IMR-90 (cell line): ENCODE results near the gene NFATC1. TPM values are rescaled to one million over a fixed set of nuclear protein-coding genes. Genes with fewer than 3 reads are reported as not detected.

Experiments used
- ATAC-seq: fragments of 200-7000 bp; cut with Tn5 transposase; 2 replicates; pipeline ENCODE4 v1.9.1; 2020; ENCODE audit warnings: low read depth, mild to moderate bottlenecking, moderate library complexity
- BruUV-seq: library from RNA; stranded (reverse); fragments of 400-500 nt; replicated peaks from 2 replicates; lab custom pipeline; 2021; lab: Mats Ljungman, UMichigan
- CTCF ChIA-PET: fragments of 300-600 bp; formaldehyde crosslinking; extraction: SDS; loops from one replicate; lab custom pipeline; 2021; ENCODE audit warnings: antibody characterized with exemption; lab: Yijun Ruan, JAX
- POLR2A ChIA-PET: fragments of 300-600 bp; sonication (Branson Sonifier 250); formaldehyde crosslinking; loops from one replicate; lab custom pipeline; 2022; ENCODE audit warnings: antibody characterized with exemption; ENCODE audit not compliant: unreplicated experiment; lab: Charles Lee
- DNase-seq: peaks from one replicate; pipeline ENCODE4 v3.0.0; 2013
- H2AFZ ChIP-seq: replicated peaks from 2 replicates; pipeline ENCODE3; 2013; ENCODE audit warnings: low read length, mild to moderate bottlenecking; ENCODE audit not compliant: poor library complexity
- H2AK5ac ChIP-seq: 2 replicates; pipeline ENCODE4 v1.6.1; 2013; ENCODE audit warnings: low read depth, low read length, inconsistent platforms
- H2AK9ac ChIP-seq: replicated peaks from 2 replicates; pipeline ENCODE3; 2013; ENCODE audit warnings: mild to moderate bottlenecking, low read depth, low read length, moderate library complexity; ENCODE audit not compliant: poor library complexity
- H2BK120ac ChIP-seq: 2 replicates; pipeline ENCODE4 v1.6.1; 2013; ENCODE audit warnings: low read depth, low read length, inconsistent platforms
- H2BK15ac ChIP-seq: 3 replicates; pipeline ENCODE4 v1.6.1; 2013; ENCODE audit warnings: low read depth, low read length, inconsistent platforms
- H2BK20ac ChIP-seq: 2 replicates; pipeline ENCODE4 v1.6.1; 2013; ENCODE audit warnings: low read depth, mild to moderate bottlenecking, inconsistent platforms, low read length, moderate library complexity
- H2BK5ac ChIP-seq: 2 replicates; pipeline ENCODE4 v1.6.1; 2013; ENCODE audit warnings: mild to moderate bottlenecking, low read depth, low read length, inconsistent platforms; ENCODE audit not compliant: poor library complexity, severe bottlenecking
- H3K14ac ChIP-seq: replicated peaks from 2 replicates; pipeline ENCODE4 v1.6.1; 2013; ENCODE audit warnings: low read depth, low read length, inconsistent platforms
- H3K18ac ChIP-seq: 2 replicates; pipeline ENCODE4 v1.6.1; 2013; ENCODE audit warnings: low read depth, low read length, control low read depth
- H3K23ac ChIP-seq: 2 replicates; pipeline ENCODE4 v1.6.1; 2013; ENCODE audit warnings: low read depth, low read length, inconsistent platforms
- H3K27ac ChIP-seq: 2 replicates; pipeline ENCODE4 v1.5.1; 2013; ENCODE audit warnings: mild to moderate bottlenecking, control low read depth, low read length; ENCODE audit not compliant: insufficient read depth
- H3K27me3 ChIP-seq: 2 replicates; pipeline ENCODE4 v1.6.1; 2013; ENCODE audit warnings: low read length; ENCODE audit not compliant: control insufficient read depth, insufficient read depth
- H3K36me3 ChIP-seq: 2 replicates; pipeline ENCODE4 v1.6.1; 2013; ENCODE audit warnings: low read length, mixed read lengths; ENCODE audit not compliant: control insufficient read depth, insufficient read depth
- H3K4ac ChIP-seq: 2 replicates; pipeline ENCODE4 v1.6.1; 2013; ENCODE audit warnings: low read depth, low read length, inconsistent platforms
- H3K4me1 ChIP-seq: 2 replicates; pipeline ENCODE4 v1.6.1; 2013; ENCODE audit warnings: low read length, mixed read lengths; ENCODE audit not compliant: control insufficient read depth, insufficient read depth
- H3K4me2 ChIP-seq: 2 replicates; pipeline ENCODE4 v1.6.1; 2013; ENCODE audit warnings: low read depth, mild to moderate bottlenecking, control low read depth, low read length, moderate library complexity
- H3K4me3 ChIP-seq: 2 replicates; pipeline ENCODE4 v1.5.1; 2013; ENCODE audit warnings: low read depth, mild to moderate bottlenecking, control low read depth, low read length, moderate library complexity; ENCODE audit not compliant: insufficient read depth
- H3K56ac ChIP-seq: 2 replicates; pipeline ENCODE4 v1.6.1; 2013; ENCODE audit warnings: low read length, inconsistent platforms; ENCODE audit not compliant: insufficient read depth; ENCODE audit errors: extremely low read depth
- H3K79me1 ChIP-seq, 2 experiments: 2 replicates each; pipeline ENCODE4 v1.6.1; 2013; ENCODE audit warnings: low read length in 2 of 2, inconsistent platforms in 1 of 2, low read depth in 1 of 2
- H3K9ac ChIP-seq: 2 replicates; pipeline ENCODE4 v1.6.1; 2013; ENCODE audit warnings: low read depth, low read length, control low read depth
- H3K9me1 ChIP-seq: 2 replicates; pipeline ENCODE4 v1.6.1; 2013; ENCODE audit warnings: low read length, inconsistent platforms; ENCODE audit not compliant: insufficient read depth
- H3K9me3 ChIP-seq: 2 replicates; pipeline ENCODE4 v1.6.1; 2013; ENCODE audit warnings: low read length; ENCODE audit not compliant: control insufficient read depth, insufficient read depth
- H4K20me1 ChIP-seq: 2 replicates; pipeline ENCODE4 v1.6.1; 2013; ENCODE audit warnings: low read length, inconsistent platforms; ENCODE audit not compliant: insufficient read depth
- H4K5ac ChIP-seq: 2 replicates; pipeline ENCODE4 v1.6.1; 2013; ENCODE audit warnings: mild to moderate bottlenecking, low read depth, low read length, control low read depth
- H4K8ac ChIP-seq, 2 experiments: 2 replicates each; pipeline ENCODE4 v1.6.1; 2013; ENCODE audit warnings: low read depth in 2 of 2, low read length in 2 of 2, control low read depth in 1 of 2, inconsistent platforms in 1 of 2
- H4K91ac ChIP-seq: 2 replicates; pipeline ENCODE4 v1.6.1; 2013; ENCODE audit warnings: low read depth, low read length, inconsistent platforms; ENCODE audit not compliant: insufficient read depth
- BHLHE40 ChIP-seq: fragments of 150-350 bp; IDR thresholded peaks from 2 replicates; pipeline ENCODE4 v1.6.1; 2016; ENCODE audit warnings: mild to moderate bottlenecking, low read depth, low read length
- CEBPB ChIP-seq: IDR thresholded peaks from 2 replicates; pipeline ENCODE4 v1.6.1; 2012; ENCODE audit warnings: low read depth, low read length, improper control_type of control experiment
- CHD1 ChIP-seq: IDR thresholded peaks from 2 replicates; pipeline ENCODE4 v1.6.1; 2012; ENCODE audit warnings: low read depth, low read length, improper control_type of control experiment
- CTCF ChIP-seq: conservative IDR thresholded peaks from 2 replicates; pipeline ENCODE4 v1.5.1; 2012; ENCODE audit warnings: mild to moderate bottlenecking, low read depth, low read length, improper control_type of control experiment
- FOS ChIP-seq: fragments of 150-350 bp; IDR thresholded peaks from 2 replicates; pipeline ENCODE4 v1.6.1; 2016; ENCODE audit warnings: low read depth, low read length
- MAFK ChIP-seq: IDR thresholded peaks from 2 replicates; pipeline ENCODE4 v1.6.1; 2012; ENCODE audit warnings: low read depth, low read length, improper control_type of control experiment
- MXI1 ChIP-seq: IDR thresholded peaks from 2 replicates; pipeline ENCODE4 v1.6.1; 2012; ENCODE audit warnings: low read depth, mild to moderate bottlenecking, low read length, moderate library complexity, borderline replicate concordance
- POLR2A ChIP-seq: IDR thresholded peaks from 2 replicates; pipeline ENCODE4 v1.6.1; 2012; ENCODE audit warnings: mild to moderate bottlenecking, low read depth, low read length
- RCOR1 ChIP-seq: IDR thresholded peaks from 2 replicates; pipeline ENCODE4 v1.6.1; 2012; ENCODE audit warnings: mild to moderate bottlenecking, low read length, improper control_type of control experiment; ENCODE audit not compliant: insufficient replicate concordance
- RFX5 ChIP-seq: IDR thresholded peaks from 2 replicates; pipeline ENCODE4 v1.8.0; 2012; ENCODE audit warnings: low read depth, mild to moderate bottlenecking, low read length, moderate library complexity
- SMC3 ChIP-seq: fragments of 150-350 bp; IDR thresholded peaks from 2 replicates; pipeline ENCODE4 v1.6.1; 2016; ENCODE audit warnings: low read depth, mild to moderate bottlenecking, antibody characterized with exemption, low read length, moderate library complexity
- WGBS, 2 experiments: methylation state at CpG; one replicate each; pipeline versions ENCODE4 v1.1.5 to v1.1.7; 2013; ENCODE audit warnings: missing lambda C conversion rate in 2 of 2; ENCODE audit not compliant: insufficient read length in 1 of 2; ENCODE audit errors: extremely low coverage in 2 of 2; 5-methylcytosine and 5-hydroxymethylcytosine counted together
- dilution Hi-C: fragments of 300-500 bp; cut with HindIII; formaldehyde crosslinking; loops from one replicate; pipeline ENCODE4 v1.14.3; 2018; ENCODE audit warnings: low sequenced_read_pairs; ENCODE audit not compliant: unreplicated experiment
- in situ Hi-C: fragments of 300-500 bp; cut with MboI; formaldehyde crosslinking; loops from 3 replicates; pipeline ENCODE4 v1.14.3; 2019; ENCODE audit warnings: low sequenced_read_pairs, inconsistent platforms, mixed read lengths
- intact Hi-C: fragments of 100-400 bp; cut with micrococcal nuclease; formaldehyde crosslinking; loops from 2 replicates; pipeline ENCODE4 v1.10.0; 2022
- polyA plus RNA-seq, 3 experiments: library from polyadenylated mRNA; depleted of rRNA; stranded (reverse); fragments of >200 nt; gene quantifications; 2 replicates each; pipeline ENCODE4 v1.2.3, GENCODE V29; 2012; ENCODE audit warnings: low replicate concordance in 1 of 3
- total RNA-seq: library from RNA; depleted of rRNA; stranded (reverse); fragments of >200 nt; gene quantifications from 2 replicates; pipeline ENCODE4 v1.2.3, GENCODE V29; 2012

NFATC1 gene
- total and polyA plus RNA-seq, 2 of the 4 experiments (the other 2 are of a cell fraction): 0.36 to 1.8 TPM

DNA sequence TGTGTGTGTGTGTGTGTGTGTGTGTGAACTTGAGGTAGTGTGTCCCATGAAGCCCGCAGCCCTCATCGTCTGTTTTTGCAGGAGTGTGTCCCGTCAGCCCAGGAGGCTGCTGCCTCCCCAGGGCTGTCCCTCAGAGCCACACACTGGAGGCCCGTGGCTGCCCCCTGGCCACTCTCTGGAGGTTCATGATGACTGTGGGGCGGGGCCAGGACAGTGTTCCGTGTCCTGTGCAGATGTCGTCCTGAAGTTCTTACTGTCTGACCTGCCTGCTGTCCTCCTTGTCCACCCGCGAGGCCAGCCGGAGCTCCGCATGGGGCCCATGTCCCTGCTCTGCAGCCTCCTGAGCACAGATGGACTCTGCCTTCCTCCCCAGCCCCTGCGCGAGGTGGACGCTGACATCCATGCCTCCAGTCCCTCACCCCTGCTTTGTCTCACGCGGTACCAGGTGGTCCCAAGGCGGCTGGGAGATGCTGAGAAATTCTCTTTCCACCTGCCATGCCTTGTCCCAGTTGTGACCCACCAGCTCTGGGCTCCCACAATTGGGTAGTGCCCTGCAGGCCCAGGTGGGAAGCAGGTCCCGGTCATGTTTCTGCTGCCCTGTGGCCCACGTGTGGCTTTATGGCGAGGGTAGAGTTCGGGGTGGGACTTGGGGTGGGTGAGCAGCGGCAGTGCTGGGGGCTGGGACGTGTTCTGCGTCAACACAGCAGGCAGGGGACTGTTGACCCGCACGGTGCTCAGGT, 92.8 kb downstream of the NFATC1 start:
- DNase-seq (no peak), ATAC-seq (no peak)
- Histone ChIP-seq H2BK120ac (no peak overlapping the region), H3K14ac (no peak overlapping the region), H3K36me3 (no peaks in the 10 kb centered on the region), H4K8ac (no peak overlapping the region), H3K4me2 (no peak overlapping the region), H2AFZ (no peak overlapping the region), H3K9me1 (peaks cover 5% of the 10 kb centered on the region; the same call in 1 of the 2 replicates), H3K23ac (no peak overlapping the region), H3K27me3 (no peaks in the 10 kb centered on the region), H3K4me3 (no peak overlapping the region), H2BK5ac (no peak overlapping the region), H3K9me3 (no peaks in the 10 kb centered on the region), H3K9ac (no peak overlapping the region), H4K91ac (no peak overlapping the region), H2AK5ac (no peak overlapping the region), H2BK20ac (no peak overlapping the region), H2BK15ac (no peak overlapping the region), H3K56ac (no peak overlapping the region), H3K27ac (no peak overlapping the region), H4K20me1 (0 out of 2 replicates have a peak, but pooled peaks cover 3% of the 10 kb centered on the region), H3K18ac (no peak overlapping the region), H3K79me1 (no peaks in the 10 kb centered on the region), H4K5ac (no peak overlapping the region), H3K4ac (no peak overlapping the region), H3K4me1 (peaks cover 17% of the 10 kb centered on the region; the same call in 1 of the 2 replicates), H2AK9ac (no peak overlapping the region)
- intact Hi-C loops: no loop called here
- no TSS peak for BruUV-seq
- ChIA-PET POLR2A (no interaction called here), CTCF (no interaction called here)
- 90% methylated on average over 17 of the region's 26 CpGs; no CpG with 5 or more reads in 1 of the 2 experiments for WGBS, 2 experiments
- dilution Hi-C loops: no loop called here
- TF ChIP-seq RFX5 (no peak), RCOR1 (no peak), MXI1 (no peak), CEBPB (no peak), BHLHE40 (no peak), CHD1 (no peak), POLR2A (no peak), FOS (no peak), CTCF (no peak), MAFK (no peak), SMC3 (no peak)
- in situ Hi-C loops: no loop called here
